ENCODE results near the gene U2SURP.

GRCh38 chr3:143080196-143080595, 78.8 kb downstream of the U2SURP start:
- TF ChIP-seq, protein P1, sequence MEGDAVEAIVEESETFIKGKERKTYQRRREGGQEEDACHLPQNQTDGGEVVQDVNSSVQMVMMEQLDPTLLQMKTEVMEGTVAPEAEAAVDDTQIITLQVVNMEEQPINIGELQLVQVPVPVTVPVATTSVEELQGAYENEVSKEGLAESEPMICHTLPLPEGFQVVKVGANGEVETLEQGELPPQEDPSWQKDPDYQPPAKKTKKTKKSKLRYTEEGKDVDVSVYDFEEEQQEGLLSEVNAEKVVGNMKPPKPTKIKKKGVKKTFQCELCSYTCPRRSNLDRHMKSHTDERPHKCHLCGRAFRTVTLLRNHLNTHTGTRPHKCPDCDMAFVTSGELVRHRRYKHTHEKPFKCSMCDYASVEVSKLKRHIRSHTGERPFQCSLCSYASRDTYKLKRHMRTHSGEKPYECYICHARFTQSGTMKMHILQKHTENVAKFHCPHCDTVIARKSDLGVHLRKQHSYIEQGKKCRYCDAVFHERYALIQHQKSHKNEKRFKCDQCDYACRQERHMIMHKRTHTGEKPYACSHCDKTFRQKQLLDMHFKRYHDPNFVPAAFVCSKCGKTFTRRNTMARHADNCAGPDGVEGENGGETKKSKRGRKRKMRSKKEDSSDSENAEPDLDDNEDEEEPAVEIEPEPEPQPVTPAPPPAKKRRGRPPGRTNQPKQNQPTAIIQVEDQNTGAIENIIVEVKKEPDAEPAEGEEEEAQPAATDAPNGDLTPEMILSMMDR (IDR thresholded peaks at IDR 0.05; ENCODE audit: low read length) = no peak
- TF ChIP-seq EZH2 (optimal IDR thresholded peaks at IDR 0.05; ENCODE audit: low read depth, low read length) (no peak), EZH2phosphoT487 (IDR thresholded peaks at IDR 0.05; ENCODE audit: low read length) (no peak)

Measured in MM.1S (cell line).